Endothelial cell of umbilical vein (primary cell): Measurements from ENCODE around the gene FRZB.

Source experiments
- CTCF ChIP-seq, 2 donors: IDR thresholded peaks; 1 replicate in 1 of 2; 2 replicates in 1 of 2; pipeline ENCODE4 v1.5.1; 2011; ENCODE audit warnings: low read length in 2 of 2, mild to moderate bottlenecking in 2 of 2, moderate library complexity in 2 of 2, control low read depth in 1 of 2, inconsistent platforms in 1 of 2, low read depth in 1 of 2; ENCODE audit not compliant: insufficient read depth in 1 of 2; ENCODE audit errors: extremely low read depth in 1 of 2
- GATA2 ChIP-seq: IDR thresholded peaks from 2 replicates; pipeline ENCODE4 v1.7.0; 2011; ENCODE audit warnings: low read depth, mild to moderate bottlenecking, moderate library complexity, mixed read lengths, low read length; ENCODE audit not compliant: insufficient read length, insufficient read depth

- no peak for TF ChIP-seq GATA2
- TF ChIP-seq CTCF (IDR thresholded peaks at IDR 0.05; ENCODE audit: extremely low read depth in 1 of 2, insufficient read depth in 1 of 2, low read depth in 1 of 2, low read length in 2 of 2), result no peak
Measured at GRCh38 chr2:182798736-182799135, 67.7 kb downstream of the FRZB start.
